ENCODE measurements around the gene SKI.

Gene SKI

DNA sequence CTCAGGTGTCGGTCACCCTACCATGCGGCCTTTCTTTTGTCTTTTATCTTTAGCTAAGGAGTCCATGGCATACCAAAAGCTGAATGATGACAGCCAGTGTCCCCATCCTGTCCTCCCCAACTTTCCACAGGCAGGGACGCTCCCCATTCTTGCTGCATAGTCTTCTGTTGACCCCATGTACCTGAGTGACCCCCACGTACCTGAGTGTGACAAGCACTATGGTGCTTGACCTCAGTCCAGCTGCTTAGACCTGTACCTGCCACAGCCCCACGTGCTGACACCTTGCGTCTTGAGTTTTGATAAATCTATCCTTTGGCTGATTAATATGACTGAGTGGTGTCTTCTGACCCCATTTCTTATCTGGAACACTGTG is 26.9 kb downstream of the SKI start:
- no peak overlapping the region for H3K4me3 ChIP-seq (ENCODE audit: low read depth, low read length)
- TF ChIP-seq, protein P1, sequence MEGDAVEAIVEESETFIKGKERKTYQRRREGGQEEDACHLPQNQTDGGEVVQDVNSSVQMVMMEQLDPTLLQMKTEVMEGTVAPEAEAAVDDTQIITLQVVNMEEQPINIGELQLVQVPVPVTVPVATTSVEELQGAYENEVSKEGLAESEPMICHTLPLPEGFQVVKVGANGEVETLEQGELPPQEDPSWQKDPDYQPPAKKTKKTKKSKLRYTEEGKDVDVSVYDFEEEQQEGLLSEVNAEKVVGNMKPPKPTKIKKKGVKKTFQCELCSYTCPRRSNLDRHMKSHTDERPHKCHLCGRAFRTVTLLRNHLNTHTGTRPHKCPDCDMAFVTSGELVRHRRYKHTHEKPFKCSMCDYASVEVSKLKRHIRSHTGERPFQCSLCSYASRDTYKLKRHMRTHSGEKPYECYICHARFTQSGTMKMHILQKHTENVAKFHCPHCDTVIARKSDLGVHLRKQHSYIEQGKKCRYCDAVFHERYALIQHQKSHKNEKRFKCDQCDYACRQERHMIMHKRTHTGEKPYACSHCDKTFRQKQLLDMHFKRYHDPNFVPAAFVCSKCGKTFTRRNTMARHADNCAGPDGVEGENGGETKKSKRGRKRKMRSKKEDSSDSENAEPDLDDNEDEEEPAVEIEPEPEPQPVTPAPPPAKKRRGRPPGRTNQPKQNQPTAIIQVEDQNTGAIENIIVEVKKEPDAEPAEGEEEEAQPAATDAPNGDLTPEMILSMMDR (IDR thresholded peaks at IDR 0.05; ENCODE audit: low read depth, low read length, missing control alignments): no peak
- DNase-seq (ENCODE audit: low read depth): no peak
- in situ Hi-C loops (cut with HindIII; ENCODE audit: low sequenced_read_pairs): no loop called here

DNA sequence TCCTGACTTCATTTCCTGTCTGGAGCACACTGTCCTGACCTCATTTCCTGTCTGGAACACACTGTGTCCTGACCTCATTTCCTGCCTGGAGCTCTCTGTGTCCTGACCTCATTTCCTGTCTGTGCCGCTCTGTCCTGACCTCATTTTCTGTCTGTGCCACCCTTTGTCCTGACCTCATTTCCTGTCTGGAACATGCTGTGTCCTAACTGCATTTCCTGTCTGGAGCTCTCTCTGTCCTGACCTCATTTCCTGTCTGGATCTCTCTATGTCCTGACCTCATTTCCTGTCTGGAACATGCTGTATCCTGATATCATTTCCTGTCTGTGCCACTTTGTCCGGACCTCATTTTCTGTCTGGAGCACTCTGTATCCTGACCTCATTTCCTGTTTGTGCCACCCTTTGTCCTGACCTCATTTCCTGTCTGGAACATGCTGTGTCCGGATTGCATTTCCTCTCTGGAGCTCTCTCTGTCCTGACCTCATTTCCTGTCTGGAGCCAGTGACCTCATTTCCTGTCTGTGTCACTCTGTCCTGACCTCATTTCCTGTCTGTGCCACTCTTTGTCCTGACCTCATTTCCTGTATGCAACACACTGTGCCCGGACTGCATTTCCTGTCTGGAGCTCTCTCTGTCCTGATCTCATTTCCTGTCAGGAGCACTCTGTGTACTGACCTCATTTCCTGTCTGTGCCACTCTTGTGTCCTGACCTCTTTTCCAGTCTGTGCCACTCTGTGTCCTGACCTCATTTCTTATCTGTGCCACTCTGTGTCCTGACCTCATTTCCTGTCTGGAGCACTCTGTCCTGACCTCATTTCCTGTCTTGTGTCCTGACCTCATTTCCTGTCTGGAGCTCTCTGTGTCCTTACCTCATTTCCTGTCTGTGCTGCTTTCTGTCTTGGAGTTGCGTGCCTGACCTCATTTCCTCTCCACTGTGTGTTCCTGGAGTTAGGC is 27.6 kb downstream of the SKI start:
- H3K4me3 ChIP-seq (ENCODE audit: low read depth, low read length): no peak overlapping the region
- TF ChIP-seq, protein P1 (IDR thresholded peaks at IDR 0.05; ENCODE audit: low read depth, low read length, missing control alignments): no peak
- DNase-seq (ENCODE audit: low read depth): no peak
- in situ Hi-C loops (cut with HindIII; ENCODE audit: low sequenced_read_pairs): no loop called here

DNA sequence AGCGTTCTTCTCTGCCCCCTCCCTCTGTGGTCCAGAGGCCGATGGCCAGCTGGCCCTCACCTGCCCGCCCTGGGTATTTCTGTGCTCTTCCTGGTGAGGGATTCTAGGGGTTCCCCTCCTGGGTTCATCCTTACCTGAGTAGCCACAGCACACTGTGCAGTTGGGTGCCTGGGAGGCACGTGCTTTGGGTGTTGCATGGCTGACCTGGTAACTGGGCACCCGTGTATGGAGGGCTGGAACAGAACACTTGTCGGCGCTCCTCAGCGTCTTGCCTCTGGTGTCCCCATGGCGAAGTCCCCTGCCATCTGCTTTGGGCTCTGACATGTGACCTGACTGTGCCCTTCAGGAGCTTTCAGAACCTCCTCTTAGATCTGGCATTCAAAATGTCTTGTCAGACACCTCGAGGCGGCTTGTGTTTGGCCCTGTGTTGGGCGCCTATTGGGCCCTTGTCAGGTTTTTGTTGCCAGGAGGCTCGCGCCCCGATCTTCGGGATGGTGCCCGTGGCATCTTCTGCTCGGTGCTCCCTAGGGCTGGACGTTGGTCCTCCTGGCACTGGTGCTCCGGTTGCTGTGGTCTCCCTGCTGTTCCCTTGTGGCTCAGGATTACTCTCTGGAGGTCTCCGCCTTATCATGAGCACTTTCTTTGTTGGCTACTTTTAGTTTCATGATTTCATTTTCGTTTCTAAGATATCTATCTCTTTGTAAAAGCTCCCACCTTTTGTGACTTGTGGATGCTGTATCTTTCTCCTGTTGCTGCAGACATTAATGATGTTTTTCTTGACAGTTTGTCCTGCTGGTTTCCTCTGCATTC is 28.5 kb downstream of the SKI start:
- peak overlapping the region; percentile 14 for H3K4me3 ChIP-seq (ENCODE audit: low read depth, low read length)
- no peak for DNase-seq (ENCODE audit: low read depth)
- TF ChIP-seq, protein P1 (IDR thresholded peaks at IDR 0.05; ENCODE audit: low read depth, low read length, missing control alignments): no peak
- in situ Hi-C loops (cut with HindIII; ENCODE audit: low sequenced_read_pairs): no loop called here

DNA sequence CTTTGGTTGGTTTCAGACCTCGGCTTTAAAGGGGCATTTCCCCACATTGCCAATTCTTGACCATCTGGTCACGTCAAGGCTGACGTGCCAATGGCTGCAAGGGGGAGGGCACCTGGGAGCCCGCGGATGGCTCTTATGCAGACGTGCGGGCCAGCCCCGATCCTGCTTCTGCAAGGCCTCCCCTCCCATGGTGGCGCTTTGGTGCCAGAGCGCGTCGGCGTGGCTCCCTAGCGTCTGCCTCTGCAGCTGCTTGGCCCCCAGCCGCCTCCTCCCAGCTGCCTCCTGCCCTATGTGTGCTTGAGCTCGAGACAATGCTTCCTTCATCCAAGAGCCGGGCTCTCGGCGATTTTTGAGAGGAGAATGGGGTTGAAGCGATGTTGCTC is 29.1 kb downstream of the SKI start:
- peak overlapping the region; percentile 4 for H3K4me3 ChIP-seq (ENCODE audit: low read depth, low read length)
- no peak for DNase-seq (ENCODE audit: low read depth)
- in situ Hi-C loops (cut with HindIII; ENCODE audit: low sequenced_read_pairs): no loop called here
- TF ChIP-seq, protein P1 (IDR thresholded peaks at IDR 0.05; ENCODE audit: low read depth, low read length, missing control alignments): no peak

DNA sequence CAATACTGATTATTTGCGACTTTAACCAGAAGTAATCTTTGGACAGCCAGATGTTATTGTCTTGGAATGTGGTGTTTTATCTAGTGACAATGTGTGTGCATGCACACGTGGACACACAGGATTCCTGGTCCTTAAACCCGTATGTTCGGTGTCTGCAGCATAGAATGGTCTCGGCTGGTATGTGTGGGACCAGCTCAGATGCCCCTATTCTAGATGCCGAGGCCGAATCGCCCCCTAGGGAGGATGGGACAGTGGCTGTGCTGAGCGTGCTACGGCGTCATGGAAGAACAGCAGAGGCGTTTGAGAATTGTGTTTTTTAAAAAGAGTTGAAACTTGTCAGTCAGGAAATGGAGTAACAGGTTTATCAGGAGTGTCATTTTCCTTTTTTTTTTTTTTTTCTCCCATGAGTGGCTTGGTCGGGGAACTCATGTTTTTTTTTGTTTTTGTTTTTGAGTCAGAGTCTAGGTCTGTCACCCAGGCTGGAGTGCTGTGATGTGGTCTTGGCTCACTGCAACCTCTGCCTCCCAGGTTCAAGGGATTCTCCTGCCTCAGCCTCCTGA is 30.1 kb downstream of the SKI start:
- TF ChIP-seq, protein P1 (IDR thresholded peaks at IDR 0.05; ENCODE audit: low read depth, low read length, missing control alignments): no peak

DNA sequence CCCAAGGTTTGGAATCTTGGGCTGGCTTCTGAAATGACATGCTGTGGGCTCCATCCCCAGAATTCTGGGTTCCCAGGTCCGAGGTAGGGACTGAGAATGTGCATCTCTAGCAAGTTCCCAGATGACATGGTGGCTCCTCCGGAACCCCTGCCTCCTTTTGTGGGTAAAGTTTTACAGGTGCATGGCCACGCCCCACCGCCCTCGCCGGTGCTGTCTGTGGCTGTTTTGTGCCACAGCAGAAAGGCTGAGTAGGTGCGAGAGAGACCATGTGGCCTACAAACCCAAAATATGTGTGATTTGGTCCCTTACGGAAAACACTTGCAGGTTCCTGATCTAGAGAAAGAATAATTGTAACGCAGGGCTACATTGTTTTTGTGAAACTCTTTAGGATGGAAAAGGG is 30.9 kb downstream of the SKI start:
- TF ChIP-seq, protein P1 (IDR thresholded peaks at IDR 0.05; ENCODE audit: low read depth, low read length, missing control alignments): no peak
- no peak overlapping the region for H3K4me3 ChIP-seq (ENCODE audit: low read depth, low read length)
- no peak for DNase-seq (ENCODE audit: low read depth)
- in situ Hi-C loops (cut with HindIII; ENCODE audit: low sequenced_read_pairs): no loop called here

More for the DNA sequence above, 30.1 kb downstream of the SKI start:
- no peak for DNase-seq (ENCODE audit: low read depth)
- no peak overlapping the region for H3K4me3 ChIP-seq (ENCODE audit: low read depth, low read length)
- in situ Hi-C loops (cut with HindIII; ENCODE audit: low sequenced_read_pairs): no loop called here

All from astrocyte of the cerebellum (primary cell).